ENCODE results near the gene SLC22A8. TPM values are rescaled to one million over a fixed set of nuclear protein-coding genes. Genes with fewer than 3 reads are reported as not detected.

SLC22A8 gene
- total and polyA plus RNA-seq, 2 donors (not counting 1 experiment from before 2014, with no cell fraction given), result not detected

DNA sequence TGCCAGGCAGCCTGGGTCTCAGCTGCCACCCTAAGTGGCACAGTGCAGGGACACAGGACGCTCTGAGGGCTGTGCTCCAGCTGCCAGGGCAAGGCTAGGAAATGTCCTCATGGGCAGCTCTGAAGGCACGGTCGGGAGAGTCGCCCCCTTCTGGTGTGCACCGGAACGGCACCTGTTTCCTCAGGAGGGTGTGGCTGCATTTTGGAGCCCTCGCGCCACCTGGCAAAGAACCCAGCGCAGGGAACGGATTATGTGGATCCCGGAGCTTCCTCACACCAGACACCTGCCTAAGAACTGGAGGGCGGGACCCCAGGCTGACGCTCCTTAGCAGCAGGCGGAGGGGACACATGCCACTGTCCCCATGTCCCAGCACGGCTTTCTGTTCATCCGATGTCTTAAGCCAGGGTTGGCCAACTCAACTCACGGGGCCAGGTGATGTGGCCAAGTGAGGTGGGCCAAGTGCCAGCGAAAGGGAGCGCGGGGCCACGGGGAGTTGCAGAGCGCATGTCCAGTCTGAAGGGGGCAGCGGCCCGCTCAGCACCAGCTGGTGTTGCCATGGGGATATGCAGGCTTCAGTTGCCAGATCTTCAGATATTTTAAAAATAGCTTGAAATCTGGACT lies 5.1 kb upstream of the SLC22A8 start:
- intact Hi-C loops (cut with micrococcal nuclease), result no loop called here
- no peak overlapping the region for H2AFZ ChIP-seq (ENCODE audit: insufficient read depth, low read depth, low read length, poor library complexity, severe bottlenecking)
- DNase-seq, result no peak

DNA sequence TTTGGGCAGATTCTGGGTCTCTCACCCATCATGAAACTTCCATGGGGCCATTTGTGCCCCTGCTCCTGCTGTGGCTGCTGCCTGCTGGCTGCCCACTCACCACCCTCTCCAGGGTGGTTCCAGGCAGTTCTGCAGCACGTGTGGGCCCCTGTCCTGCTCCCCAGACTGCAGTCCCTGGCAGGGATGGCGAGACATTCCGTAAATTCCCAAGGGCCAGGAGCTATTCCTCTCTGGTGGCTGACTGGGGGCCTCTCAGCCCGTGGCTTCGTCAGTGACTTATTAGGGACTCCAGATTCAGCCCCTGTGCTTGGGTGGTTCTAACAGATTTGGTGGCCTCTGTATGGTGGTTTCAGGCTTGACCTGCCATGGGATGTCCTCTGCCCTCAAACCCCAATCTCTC lies 3.9 kb upstream of the SLC22A8 start:
- ATAC-seq (ENCODE audit: low read depth), result no peak
- ChIA-PET POLR2A (no interaction called here), CTCF (interaction anchor here (0.7 to 8.5 kb wide), 4 partner anchors 13 to 113 kb away, joined by 3 to 308 read pairs (median 6); no protein-coding TSS in a partner anchor)
- Histone ChIP-seq H3K4me1 (ENCODE audit: control insufficient read depth in 2 of 2, insufficient read depth in 2 of 2, low read length in 2 of 2) (peaks cover 0 to 3% of the 10 kb centered on the region in 2 donors), H3K4me2 (replicated peaks; ENCODE audit: low read depth, low read length, poor library complexity, severe bottlenecking) (no peak overlapping the region), H3K9me3 (ENCODE audit: control extremely low read depth in 1 of 3, control insufficient read depth in 2 of 3, insufficient read depth in 1 of 3, low read length in 2 of 3) (no peaks in the 10 kb centered on the region), H3K9ac (ENCODE audit: low read length) (no peak overlapping the region), H2AFZ (ENCODE audit: insufficient read depth, low read depth, low read length, poor library complexity, severe bottlenecking) (no peak overlapping the region), H3K27me3 (replicated peaks in 1 of 4; ENCODE audit: control extremely low read depth in 1 of 4, control insufficient read depth in 3 of 4, insufficient read depth in 4 of 4, low read length in 3 of 4) (peaks cover 0 to 15% (median 1%) of the 10 kb centered on the region in 4 experiments), H3K27ac (ENCODE audit: low read length in 2 of 2) (no peak overlapping the region), H3K4me3 (ENCODE audit: control extremely low read depth in 1 of 5, extremely low read depth in 1 of 5, insufficient read depth in 1 of 5, low read depth in 2 of 5, low read length in 4 of 5) (no peak overlapping the region), H3K79me2 (ENCODE audit: control insufficient read depth, insufficient read depth, low read length) (no peaks in the 10 kb centered on the region), H4K20me1 (ENCODE audit: control insufficient read depth, insufficient read depth, low read length, poor library complexity, severe bottlenecking) (no peaks in the 10 kb centered on the region), H3K36me3 (replicated peaks in 1 of 2; ENCODE audit: control extremely low read depth in 1 of 2, control insufficient read depth in 1 of 2, extremely low read depth in 1 of 2, insufficient read depth in 2 of 2, low read length in 1 of 2) (no peaks in the 10 kb centered on the region)
- H3K27me3 Mint-ChIP-seq, result peaks cover 34% of the 10 kb centered on the region
- peaks cover 4% of the 10 kb centered on the region for H3K4me1 Mint-ChIP-seq
- 85% methylated on average over 4 of the region's 5 CpGs for WGBS (ENCODE audit: insufficient coverage)
- H3K9me3 Mint-ChIP-seq (ENCODE audit: insufficient read depth), result no peaks in the 10 kb centered on the region
- TF ChIP-seq, protein P1, sequence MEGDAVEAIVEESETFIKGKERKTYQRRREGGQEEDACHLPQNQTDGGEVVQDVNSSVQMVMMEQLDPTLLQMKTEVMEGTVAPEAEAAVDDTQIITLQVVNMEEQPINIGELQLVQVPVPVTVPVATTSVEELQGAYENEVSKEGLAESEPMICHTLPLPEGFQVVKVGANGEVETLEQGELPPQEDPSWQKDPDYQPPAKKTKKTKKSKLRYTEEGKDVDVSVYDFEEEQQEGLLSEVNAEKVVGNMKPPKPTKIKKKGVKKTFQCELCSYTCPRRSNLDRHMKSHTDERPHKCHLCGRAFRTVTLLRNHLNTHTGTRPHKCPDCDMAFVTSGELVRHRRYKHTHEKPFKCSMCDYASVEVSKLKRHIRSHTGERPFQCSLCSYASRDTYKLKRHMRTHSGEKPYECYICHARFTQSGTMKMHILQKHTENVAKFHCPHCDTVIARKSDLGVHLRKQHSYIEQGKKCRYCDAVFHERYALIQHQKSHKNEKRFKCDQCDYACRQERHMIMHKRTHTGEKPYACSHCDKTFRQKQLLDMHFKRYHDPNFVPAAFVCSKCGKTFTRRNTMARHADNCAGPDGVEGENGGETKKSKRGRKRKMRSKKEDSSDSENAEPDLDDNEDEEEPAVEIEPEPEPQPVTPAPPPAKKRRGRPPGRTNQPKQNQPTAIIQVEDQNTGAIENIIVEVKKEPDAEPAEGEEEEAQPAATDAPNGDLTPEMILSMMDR (IDR thresholded peaks at IDR 0.05), result no peak
- intact Hi-C loops (cut with micrococcal nuclease), result no loop called here
- no peak for DNase-seq
- H3K27ac Mint-ChIP-seq, result no peak overlapping the region
- H3K4me3 Mint-ChIP-seq, result no peak overlapping the region

More for the DNA sequence above, 5.1 kb upstream of the SLC22A8 start:
- Mint-ChIP-seq H3K4me1 (peaks cover 4% of the 10 kb centered on the region), H3K4me3 (no peak overlapping the region), H3K27ac (no peak overlapping the region), H3K9me3 (ENCODE audit: insufficient read depth) (no peaks in the 10 kb centered on the region), H3K27me3 (peaks cover 30% of the 10 kb centered on the region)
- Histone ChIP-seq H3K36me3 (replicated peaks in 1 of 2; ENCODE audit: control extremely low read depth in 1 of 2, control insufficient read depth in 1 of 2, extremely low read depth in 1 of 2, insufficient read depth in 2 of 2, low read length in 1 of 2) (no peaks in the 10 kb centered on the region), H3K4me2 (replicated peaks; ENCODE audit: low read depth, low read length, poor library complexity, severe bottlenecking) (no peak overlapping the region), H3K4me1 (ENCODE audit: control insufficient read depth in 2 of 2, insufficient read depth in 2 of 2, low read length in 2 of 2) (peaks cover 0 to 3% of the 10 kb centered on the region in 2 donors), H3K27me3 (replicated peaks in 1 of 4; ENCODE audit: control extremely low read depth in 1 of 4, control insufficient read depth in 3 of 4, insufficient read depth in 4 of 4, low read length in 3 of 4) (peaks cover 0 to 15% (median 1%) of the 10 kb centered on the region in 4 experiments), H3K4me3 (ENCODE audit: control extremely low read depth in 1 of 5, extremely low read depth in 1 of 5, insufficient read depth in 1 of 5, low read depth in 2 of 5, low read length in 4 of 5) (no peak overlapping the region), H3K27ac (ENCODE audit: low read length in 2 of 2) (no peak overlapping the region), H3K9ac (ENCODE audit: low read length) (no peak overlapping the region), H3K9me3 (ENCODE audit: control extremely low read depth in 1 of 3, control insufficient read depth in 2 of 3, insufficient read depth in 1 of 3, low read length in 2 of 3) (peaks cover 0 to 3% (median 0%) of the 10 kb centered on the region in 3 donors), H3K79me2 (ENCODE audit: control insufficient read depth, insufficient read depth, low read length) (no peaks in the 10 kb centered on the region), H4K20me1 (ENCODE audit: control insufficient read depth, insufficient read depth, low read length, poor library complexity, severe bottlenecking) (no peaks in the 10 kb centered on the region)
- 58% methylated on average over 24 of the region's 24 CpGs for WGBS (ENCODE audit: insufficient coverage)
- CTCF ChIA-PET, result interaction anchor here (1.0 to 8.5 kb wide), 4 partner anchors 9 to 114 kb away, joined by 4 to 308 read pairs (median 10); no protein-coding TSS in a partner anchor
- POLR2A ChIA-PET, result no interaction called here
- no peak for TF ChIP-seq EZH2 (IDR thresholded peaks at IDR 0.05; ENCODE audit: borderline replicate concordance, insufficient read depth, low read depth, low read length, poor library complexity, severe bottlenecking)
- TF ChIP-seq, protein P1 (IDR thresholded peaks at IDR 0.05), result peak; percentile 23
- ATAC-seq (ENCODE audit: low read depth), result no peak
